ENCODE data around the gene PAPPA.

Gene PAPPA

GRCh38 chr9:116178481-116179211 is 25.1 kb downstream of the PAPPA start:
- TF ChIP-seq, protein P1, sequence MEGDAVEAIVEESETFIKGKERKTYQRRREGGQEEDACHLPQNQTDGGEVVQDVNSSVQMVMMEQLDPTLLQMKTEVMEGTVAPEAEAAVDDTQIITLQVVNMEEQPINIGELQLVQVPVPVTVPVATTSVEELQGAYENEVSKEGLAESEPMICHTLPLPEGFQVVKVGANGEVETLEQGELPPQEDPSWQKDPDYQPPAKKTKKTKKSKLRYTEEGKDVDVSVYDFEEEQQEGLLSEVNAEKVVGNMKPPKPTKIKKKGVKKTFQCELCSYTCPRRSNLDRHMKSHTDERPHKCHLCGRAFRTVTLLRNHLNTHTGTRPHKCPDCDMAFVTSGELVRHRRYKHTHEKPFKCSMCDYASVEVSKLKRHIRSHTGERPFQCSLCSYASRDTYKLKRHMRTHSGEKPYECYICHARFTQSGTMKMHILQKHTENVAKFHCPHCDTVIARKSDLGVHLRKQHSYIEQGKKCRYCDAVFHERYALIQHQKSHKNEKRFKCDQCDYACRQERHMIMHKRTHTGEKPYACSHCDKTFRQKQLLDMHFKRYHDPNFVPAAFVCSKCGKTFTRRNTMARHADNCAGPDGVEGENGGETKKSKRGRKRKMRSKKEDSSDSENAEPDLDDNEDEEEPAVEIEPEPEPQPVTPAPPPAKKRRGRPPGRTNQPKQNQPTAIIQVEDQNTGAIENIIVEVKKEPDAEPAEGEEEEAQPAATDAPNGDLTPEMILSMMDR (IDR thresholded peaks at IDR 0.05; ENCODE audit: low read depth, low read length, missing control alignments): no peak
- in situ Hi-C loops (cut with HindIII; ENCODE audit: low pct_ligation_motif_present, low sequenced_read_pairs): no loop called here
- no peaks in the 10 kb centered on the region for H3K27me3 ChIP-seq (replicated peaks)
- no peak overlapping the region for H3K4me3 ChIP-seq (ENCODE audit: low read depth, low read length)
- peaks cover 44% of the 10 kb centered on the region for H3K36me3 ChIP-seq (replicated peaks)
- H3K27ac ChIP-seq: no peak overlapping the region
- DNase-seq: no peak

DNA sequence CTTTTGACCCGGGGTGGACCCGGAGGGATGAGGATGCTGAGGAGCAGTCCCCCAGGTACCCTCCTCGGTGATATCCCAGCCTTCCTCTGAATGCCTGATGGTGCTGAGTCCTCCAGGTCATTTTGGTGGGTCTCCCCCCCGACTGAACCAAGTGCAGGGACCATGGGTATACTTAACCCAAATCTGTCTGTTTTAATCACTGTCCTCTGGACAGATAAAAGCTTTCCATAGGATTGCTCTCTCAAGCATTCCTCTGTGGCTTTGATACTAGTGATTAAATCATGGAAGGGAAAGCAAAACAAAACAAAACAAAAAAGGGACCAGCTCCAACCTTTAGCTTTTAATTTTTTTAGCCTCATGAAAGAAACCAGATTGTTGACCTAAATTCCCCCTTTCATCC is 26.0 kb downstream of the PAPPA start:
- H3K4me3 ChIP-seq (ENCODE audit: low read depth, low read length): no peak overlapping the region
- no peak overlapping the region for H3K27ac ChIP-seq
- DNase-seq: no peak
- TF ChIP-seq, protein P1 (IDR thresholded peaks at IDR 0.05; ENCODE audit: low read depth, low read length, missing control alignments): no peak
- no peaks in the 10 kb centered on the region for H3K27me3 ChIP-seq (replicated peaks)
- in situ Hi-C loops (cut with HindIII; ENCODE audit: low pct_ligation_motif_present, low sequenced_read_pairs): no loop called here
- peaks cover 42% of the 10 kb centered on the region for H3K36me3 ChIP-seq (replicated peaks)

GRCh38 chr9:116181853-116182610 is 28.4 kb downstream of the PAPPA start:
- no peak for DNase-seq
- Histone ChIP-seq H3K27me3 (replicated peaks) (no peaks in the 10 kb centered on the region), H3K27ac (no peak overlapping the region), H3K36me3 (replicated peaks) (peaks cover 46% of the 10 kb centered on the region), H3K4me3 (ENCODE audit: low read depth, low read length) (no peak overlapping the region)
- in situ Hi-C loops (cut with HindIII; ENCODE audit: low pct_ligation_motif_present, low sequenced_read_pairs): no loop called here
- TF ChIP-seq, protein P1 (IDR thresholded peaks at IDR 0.05; ENCODE audit: low read depth, low read length, missing control alignments): no peak

DNA sequence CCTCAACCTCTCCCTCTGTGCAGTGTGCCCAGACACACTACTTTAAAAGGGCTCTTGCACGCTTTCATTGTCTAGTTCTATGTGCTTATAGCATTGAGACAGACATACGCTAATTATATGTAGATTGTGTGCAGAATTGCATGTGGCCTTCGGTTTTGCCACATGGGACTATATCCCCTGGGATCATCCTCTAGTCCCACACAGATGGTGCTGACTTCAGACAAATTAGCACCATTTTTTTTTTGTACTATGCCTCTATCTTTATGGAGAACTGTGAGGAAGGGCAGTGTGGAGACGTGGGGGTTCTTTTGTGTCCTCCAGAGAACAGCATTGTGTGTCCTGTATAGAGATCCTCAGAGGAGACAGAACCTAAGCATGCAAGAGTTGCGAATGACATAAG is 29.3 kb downstream of the PAPPA start:
- Histone ChIP-seq H3K36me3 (replicated peaks) (peaks cover 47% of the 10 kb centered on the region), H3K27me3 (replicated peaks) (no peaks in the 10 kb centered on the region), H3K4me3 (ENCODE audit: low read depth, low read length) (no peak overlapping the region), H3K27ac (no peak overlapping the region)
- in situ Hi-C loops (cut with HindIII; ENCODE audit: low pct_ligation_motif_present, low sequenced_read_pairs): no loop called here
- no peak for DNase-seq
- TF ChIP-seq, protein P1 (IDR thresholded peaks at IDR 0.05; ENCODE audit: low read depth, low read length, missing control alignments): no peak

DNA sequence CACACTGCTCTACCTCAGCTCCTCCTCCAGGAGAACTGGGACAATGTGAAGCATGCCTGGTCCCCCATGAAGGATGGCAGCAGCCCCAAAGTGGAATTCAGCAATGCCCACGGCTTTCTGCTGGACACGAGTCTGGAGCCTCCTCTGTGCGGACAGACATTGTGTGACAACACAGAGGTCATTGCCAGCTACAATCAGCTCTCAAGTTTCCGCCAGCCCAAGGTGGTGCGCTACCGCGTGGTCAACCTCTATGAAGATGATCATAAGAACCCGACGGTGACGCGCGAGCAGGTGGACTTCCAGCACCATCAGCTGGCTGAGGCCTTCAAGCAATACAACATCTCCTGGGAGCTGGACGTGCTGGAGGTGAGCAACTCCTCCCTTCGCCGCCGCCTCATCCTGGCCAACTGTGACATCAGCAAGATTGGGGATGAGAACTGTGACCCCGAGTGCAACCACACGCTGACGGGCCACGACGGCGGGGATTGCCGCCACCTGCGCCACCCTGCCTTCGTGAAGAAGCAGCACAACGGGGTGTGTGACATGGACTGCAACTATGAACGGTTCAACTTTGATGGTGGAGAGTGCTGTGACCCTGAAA is 34.1 kb downstream of the PAPPA start:
- Histone ChIP-seq H3K4me3 (ENCODE audit: low read depth, low read length) (no peak overlapping the region), H3K27me3 (replicated peaks) (no peaks in the 10 kb centered on the region), H3K27ac (no peak overlapping the region), H3K36me3 (replicated peaks) (peaks cover 69% of the 10 kb centered on the region)
- DNase-seq: no peak
- TF ChIP-seq, protein P1 (IDR thresholded peaks at IDR 0.05; ENCODE audit: low read depth, low read length, missing control alignments): no peak
- in situ Hi-C loops (cut with HindIII; ENCODE audit: low pct_ligation_motif_present, low sequenced_read_pairs): no loop called here

Measured in brain microvascular endothelial cell (primary cell).